ENCODE data around the gene FTSJ3. TPM values are rescaled to one million over a fixed set of nuclear protein-coding genes. Genes with fewer than 3 reads are reported as not detected.

FTSJ3 gene
- total and polyA plus RNA-seq, 2 of the 13 experiments (the other 11 are each of a cell fraction or from before 2014, with no cell fraction given) = 26.0 to 64.2 TPM

GRCh38 chr17:63854709-63855108 is 27.2 kb upstream of the FTSJ3 start:
- H4K20me1 ChIP-seq (ENCODE audit: insufficient read depth, low read length) = no peaks in the 10 kb centered on the region
- no peaks in the 10 kb centered on the region for H3K9me3 ChIP-seq (ENCODE audit: low read length)
- intact Hi-C loops (cut with micrococcal nuclease; ENCODE audit: unreplicated experiment) (no loop called here), in situ Hi-C loops (cut with HindIII; ENCODE audit: extremely low pct_ligation_motif_present, low pct_unique_long_range_greater_than_20kb) (no loop called here)
- no peaks in the 10 kb centered on the region for H3K36me3 ChIP-seq (replicated peaks in 1 of 2; ENCODE audit: control insufficient read depth in 1 of 2, insufficient read depth in 2 of 2, low read length in 2 of 2)
- no TSS peak for BruUV-seq (replicated peaks)
- ChIA-PET POLR2A (interaction anchor here (1.4 kb wide), 1 partner anchor 11 kb away, joined by 5 read pairs; no protein-coding TSS in a partner anchor), CTCF (ENCODE audit: low intra/inter-chr PET ratio, low total read pairs) (no interaction called here)
- H3K4me3 ChIP-seq (replicated peaks in 1 of 3; ENCODE audit: insufficient read depth in 1 of 3, low read depth in 2 of 3, low read length in 3 of 3) = peak overlapping the region in 1 of 3 experiments; percentile 26; a peak in 2 of 6 replicates
- no peak overlapping the region for H3K9ac ChIP-seq (ENCODE audit: insufficient read depth, low read depth, low read length)
- peak overlapping the region; percentile 58 for H3K27ac ChIP-seq (ENCODE audit: extremely low read length, insufficient read depth, low read length)
- no peak overlapping the region for H2AFZ ChIP-seq (ENCODE audit: low read length)
- FAIRE-seq (no peak), ATAC-seq (peak; percentile 67), DNase-seq (ENCODE audit: low spot score) (peak; percentile 41)
- peak overlapping the region; percentile 65 for H3K4me2 ChIP-seq (ENCODE audit: low read depth, low read length)
- 2% methylated on average over 5 of the region's 5 CpGs for WGBS (ENCODE audit: low lambda C conversion rate)
- H3K79me2 ChIP-seq (ENCODE audit: insufficient read depth, low read length) = no peaks in the 10 kb centered on the region
- H3K27me3 ChIP-seq (ENCODE audit: control insufficient read depth in 1 of 2, insufficient read depth in 2 of 2, low read length in 2 of 2) = peaks cover 0 to 9% of the 10 kb centered on the region in 2 experiments; a peak in 3 of 5 replicates
- peaks cover 56% of the 10 kb centered on the region for H3K4me1 ChIP-seq (ENCODE audit: insufficient read depth, low read length)
- peak; percentile 60; the same call in 1 of the 2 replicates for TF ChIP-seq SAP130 (CRISPR knock-in tag; IDR thresholded peaks at IDR 0.05; ENCODE audit: low read depth)
- TF ChIP-seq FOXP1 (IDR thresholded peaks at IDR 0.05) = no peak
- peak; percentile 10; the same call in 1 of the 2 replicates for TF ChIP-seq FOXP1 (CRISPR knock-in tag; IDR thresholded peaks at IDR 0.05)
- 0 out of 2 replicates have a peak, but pooled peaks have one; percentile 18 for TF ChIP-seq SP5 (CRISPR knock-in tag; IDR thresholded peaks at IDR 0.05; ENCODE audit: borderline replicate concordance, low read depth)
- peak; percentile 39; the same call in 1 of the 2 replicates for TF ChIP-seq PPARG (CRISPR knock-in tag; conservative IDR thresholded peaks at IDR 0.05)
- TF ChIP-seq LCORL (IDR thresholded peaks at IDR 0.05) = no peak
- peak; percentile 96 for TF ChIP-seq LCORL (CRISPR knock-in tag; IDR thresholded peaks at IDR 0.05)
- no peak for TF ChIP-seq SMYD3 (CRISPR knock-in tag; IDR thresholded peaks at IDR 0.05)
- peak; percentile 63 for TF ChIP-seq ZMYM4 (CRISPR knock-in tag; IDR thresholded peaks at IDR 0.05)
- no peak for TF ChIP-seq NFKB2 (CRISPR knock-in tag; IDR thresholded peaks at IDR 0.05; ENCODE audit: borderline replicate concordance)
- 0 out of 2 replicates have a peak, but pooled peaks have one; percentile 35 for TF ChIP-seq RFXAP (CRISPR knock-in tag; IDR thresholded peaks at IDR 0.05; ENCODE audit: borderline replicate concordance)
- TF ChIP-seq ARID4A (CRISPR knock-in tag; IDR thresholded peaks at IDR 0.05; ENCODE audit: borderline replicate concordance) = peak; percentile 48; the same call in 1 of the 2 replicates
- 0 out of 2 replicates have a peak, but pooled peaks have one; percentile 37 for TF ChIP-seq THRA (CRISPR knock-in tag; IDR thresholded peaks at IDR 0.05; ENCODE audit: borderline replicate concordance)
- TF ChIP-seq SOX6 (IDR thresholded peaks at IDR 0.05) = no peak
- TF ChIP-seq SOX6 (CRISPR knock-in tag; IDR thresholded peaks at IDR 0.05) = peak; percentile 43
- peak; percentile 68 for TF ChIP-seq PHF21A (CRISPR knock-in tag; IDR thresholded peaks at IDR 0.05)
- TF ChIP-seq HNF4G (IDR thresholded peaks at IDR 0.05; ENCODE audit: borderline replicate concordance, low read depth, low read length) = peak; percentile 43; the same call in 1 of the 2 replicates
- TF ChIP-seq HNF4G (CRISPR knock-in tag; IDR thresholded peaks at IDR 0.05; ENCODE audit: borderline replicate concordance, low read depth) = no peak; the same call in 1 of the 2 replicates
- 0 out of 2 replicates have a peak, but pooled peaks have one; percentile 57 for TF ChIP-seq ATF6 (CRISPR knock-in tag; conservative IDR thresholded peaks at IDR 0.05)

Data from HepG2 (cell line).